Epithelial cell of esophagus (primary cell): ENCODE measurements around the gene CPXM2.

Experiments used
- DNase-seq: peaks from one replicate; pipeline ENCODE4 v3.0.0; 2010; ENCODE audit warnings: low read depth
- H3K4me3 ChIP-seq: 2 replicates; pipeline ENCODE4 v1.5.1; 2011; ENCODE audit warnings: mild to moderate bottlenecking, low read length, control low read depth
- CTCF ChIP-seq: IDR thresholded peaks from 2 replicates; pipeline ENCODE4 v1.5.1; 2011; ENCODE audit warnings: low read depth, mild to moderate bottlenecking, low read length, control low read depth, inconsistent platforms; ENCODE audit not compliant: insufficient read depth; ENCODE audit errors: missing control alignments

CPXM2 gene

GRCh38 chr10:123842692-123843385 lies 48.8 kb downstream of the CPXM2 start:
- no peak overlapping the region for H3K4me3 ChIP-seq
- no peak for TF ChIP-seq CTCF
- DNase-seq, result no peak

- no peak overlapping the region for H3K4me3 ChIP-seq
- TF ChIP-seq CTCF, result no peak
- DNase-seq, result no peak
Observed at GRCh38 chr10:123841560-123841959, 50.0 kb downstream of the CPXM2 start.

GRCh38 chr10:123841115-123841514 lies 50.5 kb downstream of the CPXM2 start:
- TF ChIP-seq CTCF, result no peak
- DNase-seq, result no peak
- H3K4me3 ChIP-seq, result no peak overlapping the region

GRCh38 chr10:123840714-123841113 lies 50.9 kb downstream of the CPXM2 start:
- no peak overlapping the region for H3K4me3 ChIP-seq
- no peak for DNase-seq
- TF ChIP-seq CTCF, result no peak

- no peak for TF ChIP-seq CTCF
- DNase-seq, result no peak
- H3K4me3 ChIP-seq, result no peak overlapping the region
Observed at GRCh38 chr10:123838596-123839310, 52.9 kb downstream of the CPXM2 start.

GRCh38 chr10:123837756-123838155 lies 53.9 kb downstream of the CPXM2 start:
- H3K4me3 ChIP-seq, result no peak overlapping the region
- DNase-seq, result no peak
- TF ChIP-seq CTCF, result no peak
